ACC112 (cell line): Measurements from ENCODE around the gene PTPRG.

ENCODE experiments used
- H2AFZ ChIP-seq: fragments of 200-600 bp; sonication (generic); one replicate; pipeline ENCODE4 v1.6.0; 2017; ENCODE audit warnings: antibody characterized with exemption, low read length; ENCODE audit not compliant: unreplicated experiment
- H3K27ac ChIP-seq: fragments of 200-600 bp; sonication (generic); 2 replicates; pipeline ENCODE4 v1.5.1; 2014; ENCODE audit warnings: low read depth, mild to moderate bottlenecking, antibody characterized with exemption, low read length, moderate library complexity
- H3K27me3 ChIP-seq: fragments of 200-600 bp; sonication (generic); 2 replicates; pipeline ENCODE4 v1.6.1; 2014; ENCODE audit warnings: mild to moderate bottlenecking, antibody characterized with exemption, low read length, moderate library complexity, mixed read lengths; ENCODE audit not compliant: insufficient read depth
- H3K36me3 ChIP-seq: fragments of 200-600 bp; sonication (generic); 2 replicates; pipeline ENCODE4 v1.6.1; 2016; ENCODE audit warnings: mild to moderate bottlenecking, antibody characterized with exemption, low read length, moderate library complexity, mixed read lengths; ENCODE audit not compliant: insufficient read depth
- H3K4me1 ChIP-seq: fragments of 200-600 bp; sonication (generic); one replicate; pipeline ENCODE4 v1.6.1; 2016; ENCODE audit warnings: low read length, mixed read lengths; ENCODE audit not compliant: insufficient read depth, unreplicated experiment, control insufficient read depth
- H3K4me3 ChIP-seq: fragments of 200-600 bp; sonication (generic); 2 replicates; pipeline ENCODE4 v1.5.1; 2014; ENCODE audit warnings: mild to moderate bottlenecking, low read depth, low read length
- H3K79me2 ChIP-seq: fragments of 200-600 bp; sonication (generic); one replicate; pipeline ENCODE4 v1.6.0; 2016; ENCODE audit warnings: low read length; ENCODE audit not compliant: control insufficient read depth, unreplicated experiment, insufficient read depth

Gene PTPRG

DNA sequence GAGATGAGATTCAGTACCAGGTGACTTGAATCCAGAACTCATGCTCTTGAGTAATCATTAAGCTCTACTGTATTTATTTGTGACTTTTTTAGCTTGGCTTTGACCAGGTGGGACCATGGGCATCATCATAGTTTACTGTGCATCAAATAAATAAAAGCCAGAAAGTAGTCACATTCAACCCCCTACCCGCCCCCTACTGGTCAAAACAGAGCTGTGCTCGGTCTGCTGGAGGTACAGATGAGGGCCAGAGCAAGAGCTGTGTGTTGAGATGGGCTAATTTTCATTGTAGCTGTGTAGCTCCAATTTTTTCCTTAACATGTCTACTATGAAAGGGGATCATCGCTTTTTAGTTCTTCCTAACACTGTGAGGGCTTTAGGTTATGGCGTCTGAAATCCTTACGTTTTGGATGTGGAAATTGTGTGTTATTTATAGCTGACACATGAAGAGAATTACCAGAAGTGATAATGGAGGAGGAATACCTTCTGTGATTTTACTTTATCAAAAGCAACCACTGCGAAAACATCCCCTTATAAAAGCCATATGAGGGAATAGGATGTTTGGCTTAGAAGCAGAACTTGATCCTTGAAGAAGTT lies 375.1 kb downstream of the PTPRG start:
- H3K79me2 ChIP-seq: no peaks in the 10 kb centered on the region
- no peaks in the 10 kb centered on the region for H3K36me3 ChIP-seq
- no peaks in the 10 kb centered on the region for H3K27me3 ChIP-seq
- H3K4me3 ChIP-seq: no peak overlapping the region
- H2AFZ ChIP-seq: no peak overlapping the region
- H3K27ac ChIP-seq: no peak overlapping the region
- H3K4me1 ChIP-seq: peaks cover 5% of the 10 kb centered on the region

DNA sequence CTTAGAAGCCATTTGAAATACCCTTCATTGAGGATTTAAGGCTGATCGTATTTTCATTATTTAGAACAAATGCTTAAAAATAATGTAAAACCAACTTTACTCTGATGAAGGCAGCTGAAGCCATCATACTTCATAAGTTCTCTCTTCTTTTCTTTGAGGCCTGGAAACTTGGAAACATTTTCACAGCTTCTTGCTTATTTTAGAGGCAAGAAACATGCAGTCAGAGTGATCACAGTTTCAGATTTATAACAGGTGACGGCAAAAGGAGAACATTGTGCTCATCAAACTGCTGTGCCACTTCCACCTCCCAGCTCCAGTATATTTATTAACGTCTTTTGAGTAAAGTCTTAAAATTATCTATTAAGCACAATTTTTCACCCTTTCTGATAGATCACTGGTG lies 376.1 kb downstream of the PTPRG start:
- Histone ChIP-seq H3K79me2 (no peaks in the 10 kb centered on the region), H3K27ac (no peak overlapping the region), H3K36me3 (no peaks in the 10 kb centered on the region), H2AFZ (no peak overlapping the region), H3K4me3 (no peak overlapping the region), H3K27me3 (no peaks in the 10 kb centered on the region), H3K4me1 (peaks cover 5% of the 10 kb centered on the region)

DNA sequence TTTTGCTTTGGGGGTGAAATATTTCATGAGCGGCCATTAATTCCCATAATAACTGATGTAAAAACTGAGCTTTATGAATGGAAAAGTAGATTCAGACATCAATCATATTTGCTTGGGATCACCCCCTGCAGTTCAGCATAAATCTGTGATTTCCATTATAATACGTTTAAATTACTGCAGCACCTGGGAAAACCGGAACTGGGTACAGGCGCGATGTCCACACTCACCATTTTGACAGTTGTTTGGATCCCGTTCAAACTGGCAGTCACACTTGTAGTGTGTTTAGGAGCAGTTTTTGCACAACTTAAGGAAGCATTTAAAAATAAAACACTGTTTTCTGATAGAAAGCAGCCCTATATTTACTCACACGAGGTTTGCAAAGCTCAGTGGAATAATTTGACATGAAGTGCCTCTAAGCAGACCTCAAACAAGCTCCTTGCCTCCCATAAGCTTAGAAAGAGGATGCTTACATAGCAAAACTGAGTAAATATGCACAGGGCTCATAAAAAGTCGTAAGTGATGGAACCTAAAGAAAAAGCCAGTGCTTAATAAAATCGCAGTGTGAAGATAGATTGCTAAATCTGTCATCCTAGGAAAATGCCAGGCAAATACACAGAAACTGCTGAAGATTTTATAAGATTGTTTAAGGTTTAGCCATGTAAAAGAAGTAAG lies 377.6 kb downstream of the PTPRG start:
- H3K4me3 ChIP-seq: no peak overlapping the region
- H3K36me3 ChIP-seq: no peaks in the 10 kb centered on the region
- H2AFZ ChIP-seq: no peak overlapping the region
- H3K4me1 ChIP-seq: peaks cover 5% of the 10 kb centered on the region
- H3K27me3 ChIP-seq: no peaks in the 10 kb centered on the region
- H3K27ac ChIP-seq: no peak overlapping the region
- H3K79me2 ChIP-seq: no peaks in the 10 kb centered on the region

DNA sequence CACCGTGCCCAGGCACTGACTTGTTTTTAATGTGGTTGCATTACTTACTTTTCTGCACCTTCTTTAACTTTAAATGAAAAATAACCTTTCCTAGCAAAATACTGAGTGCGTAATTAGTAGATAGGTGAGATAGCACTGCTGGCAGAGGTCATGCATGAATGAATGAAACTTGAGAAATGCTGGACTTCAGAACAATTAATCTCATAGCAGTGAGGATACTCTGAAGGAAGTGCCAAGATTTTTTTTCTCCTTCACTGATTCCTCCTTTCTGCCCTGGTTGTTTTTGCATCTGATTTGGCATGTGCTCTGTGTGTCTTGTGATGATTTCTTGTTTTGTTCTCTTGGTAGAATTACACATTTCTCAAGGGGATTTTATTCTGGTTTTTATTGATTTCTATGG lies 378.9 kb downstream of the PTPRG start:
- H3K79me2 ChIP-seq: no peaks in the 10 kb centered on the region
- H2AFZ ChIP-seq: no peak overlapping the region
- H3K4me3 ChIP-seq: no peak overlapping the region
- peaks cover 5% of the 10 kb centered on the region for H3K4me1 ChIP-seq
- H3K36me3 ChIP-seq: no peaks in the 10 kb centered on the region
- H3K27me3 ChIP-seq: no peaks in the 10 kb centered on the region
- H3K27ac ChIP-seq: no peak overlapping the region

DNA sequence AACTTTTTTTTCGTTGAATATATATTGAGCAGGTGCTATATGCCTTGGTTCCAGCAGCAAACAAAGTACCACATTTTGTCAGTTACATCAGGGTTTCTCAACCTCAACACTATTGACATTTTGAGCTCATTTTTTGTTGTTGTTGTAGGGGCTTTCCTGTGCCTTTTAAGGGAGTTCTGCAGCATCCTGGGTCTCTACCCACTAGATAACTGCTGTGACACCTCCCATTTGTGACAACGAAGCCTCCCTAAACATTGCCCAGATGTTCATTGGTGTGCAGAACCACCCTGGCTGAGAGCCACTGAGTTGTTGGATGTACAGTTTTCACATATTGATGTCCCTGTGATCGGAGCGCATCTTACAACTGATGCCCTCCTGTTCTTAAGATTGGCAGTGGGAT lies 382.6 kb downstream of the PTPRG start:
- H3K4me1 ChIP-seq: no peaks in the 10 kb centered on the region
- no peak overlapping the region for H3K4me3 ChIP-seq
- H3K27ac ChIP-seq: no peak overlapping the region
- H2AFZ ChIP-seq: no peak overlapping the region
- no peaks in the 10 kb centered on the region for H3K79me2 ChIP-seq
- H3K27me3 ChIP-seq: no peaks in the 10 kb centered on the region
- no peaks in the 10 kb centered on the region for H3K36me3 ChIP-seq

DNA sequence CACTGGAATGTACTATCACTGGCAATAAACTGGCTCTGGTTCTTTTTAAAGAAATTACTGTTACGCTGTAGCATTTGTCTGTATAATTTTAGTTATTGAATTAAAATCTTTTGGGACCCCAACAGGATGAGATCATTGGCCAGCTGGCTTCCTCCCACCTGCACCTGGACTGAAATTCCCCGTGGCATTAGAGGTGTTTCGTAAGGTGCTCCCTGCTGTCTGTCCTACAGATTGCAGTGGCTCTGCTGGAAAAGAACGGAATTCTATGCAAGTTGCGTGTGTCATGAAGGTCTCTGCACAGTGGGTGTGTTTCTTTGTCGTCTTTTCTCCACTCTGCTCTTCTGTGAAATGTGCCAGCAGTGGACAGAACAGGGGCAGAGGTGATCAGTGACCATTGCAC lies 383.4 kb downstream of the PTPRG start:
- Histone ChIP-seq H3K4me1 (no peaks in the 10 kb centered on the region), H3K27ac (no peak overlapping the region), H3K36me3 (no peaks in the 10 kb centered on the region), H3K4me3 (no peak overlapping the region), H3K27me3 (no peaks in the 10 kb centered on the region), H2AFZ (no peak overlapping the region), H3K79me2 (no peaks in the 10 kb centered on the region)

DNA sequence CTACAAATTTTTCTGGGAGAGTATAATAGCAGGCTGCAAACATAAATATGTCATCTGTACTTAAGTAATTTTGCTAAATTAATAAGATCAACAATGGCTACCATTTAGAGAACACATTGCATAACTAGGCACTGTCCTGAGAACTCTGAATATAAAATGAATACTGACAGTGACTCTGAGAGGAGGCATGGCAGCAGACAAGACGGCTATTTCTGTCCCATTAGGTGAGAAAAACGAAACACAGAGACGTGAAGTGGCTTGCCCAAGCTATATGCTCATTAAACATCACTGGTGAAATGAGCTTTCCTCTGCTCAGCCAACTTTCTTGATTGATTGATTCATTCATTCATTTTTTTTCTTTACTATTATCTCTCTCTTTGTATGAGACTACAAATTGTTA lies 384.3 kb downstream of the PTPRG start:
- Histone ChIP-seq H2AFZ (no peak overlapping the region), H3K27ac (no peak overlapping the region), H3K27me3 (no peaks in the 10 kb centered on the region), H3K79me2 (no peaks in the 10 kb centered on the region), H3K4me3 (no peak overlapping the region), H3K36me3 (no peaks in the 10 kb centered on the region), H3K4me1 (no peaks in the 10 kb centered on the region)

DNA sequence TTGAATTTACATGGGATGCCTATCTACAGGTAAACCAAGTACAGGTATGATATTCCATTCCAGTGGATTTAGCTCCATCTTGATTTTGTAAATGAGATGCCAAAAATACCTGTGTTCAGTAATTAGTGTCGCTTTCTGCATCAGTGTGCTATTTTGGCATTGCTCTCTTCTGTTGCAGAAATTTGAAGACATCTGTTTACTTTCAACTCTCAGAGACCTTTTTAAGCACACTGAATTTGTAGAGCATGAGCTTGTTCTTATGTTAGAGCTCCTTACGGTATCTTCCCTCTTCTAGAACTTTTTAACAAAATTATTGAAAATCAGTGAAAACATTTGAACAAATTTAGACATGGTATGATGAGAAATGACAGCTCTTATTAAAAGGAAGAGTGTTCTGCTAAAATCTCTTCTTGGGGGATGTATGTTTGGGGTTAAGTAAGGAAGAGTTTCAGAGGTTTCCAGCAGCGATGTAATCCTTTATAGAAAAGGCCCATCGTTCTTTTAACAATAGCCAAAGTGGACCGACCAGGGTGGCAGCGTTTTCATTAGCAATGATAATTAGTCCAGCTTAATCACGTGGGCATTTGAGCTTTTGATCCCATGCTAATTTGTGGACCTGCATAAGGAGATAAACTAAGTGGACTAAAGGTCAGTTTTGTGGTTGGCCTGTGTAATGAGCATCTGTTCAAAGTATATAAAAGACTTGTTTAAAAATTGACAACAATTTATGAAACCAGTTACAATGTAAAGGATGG lies 385.4 kb downstream of the PTPRG start:
- no peaks in the 10 kb centered on the region for H3K4me1 ChIP-seq

DNA sequence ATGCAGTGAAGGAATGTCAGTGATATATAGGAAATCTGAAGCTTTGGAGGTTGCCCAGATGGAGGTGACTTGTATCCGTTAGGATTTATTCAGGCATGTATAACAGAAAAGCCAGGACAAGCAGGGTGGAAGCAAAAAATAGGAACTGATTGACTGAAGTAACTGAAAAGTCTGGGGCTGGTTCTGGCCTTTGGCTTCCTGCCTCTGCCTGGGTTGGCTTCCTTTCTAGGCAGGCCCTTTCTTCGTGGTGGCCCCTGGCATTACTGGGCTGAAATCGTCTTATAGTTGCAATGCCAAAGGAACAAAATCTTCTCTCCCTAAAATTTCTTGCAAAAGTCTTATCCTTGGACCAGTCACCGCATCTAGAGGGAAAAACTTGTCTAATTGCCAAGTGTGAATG lies 386.1 kb downstream of the PTPRG start:
- Histone ChIP-seq H2AFZ (no peak overlapping the region), H3K27ac (no peak overlapping the region), H3K27me3 (no peaks in the 10 kb centered on the region), H3K79me2 (no peaks in the 10 kb centered on the region), H3K4me1 (no peaks in the 10 kb centered on the region), H3K36me3 (no peaks in the 10 kb centered on the region), H3K4me3 (no peak overlapping the region)

More for the DNA sequence above, 385.4 kb downstream of the PTPRG start:
- H3K79me2 ChIP-seq: no peaks in the 10 kb centered on the region
- no peaks in the 10 kb centered on the region for H3K36me3 ChIP-seq
- H2AFZ ChIP-seq: no peak overlapping the region
- no peaks in the 10 kb centered on the region for H3K27me3 ChIP-seq
- H3K27ac ChIP-seq: no peak overlapping the region
- H3K4me3 ChIP-seq: no peak overlapping the region

DNA sequence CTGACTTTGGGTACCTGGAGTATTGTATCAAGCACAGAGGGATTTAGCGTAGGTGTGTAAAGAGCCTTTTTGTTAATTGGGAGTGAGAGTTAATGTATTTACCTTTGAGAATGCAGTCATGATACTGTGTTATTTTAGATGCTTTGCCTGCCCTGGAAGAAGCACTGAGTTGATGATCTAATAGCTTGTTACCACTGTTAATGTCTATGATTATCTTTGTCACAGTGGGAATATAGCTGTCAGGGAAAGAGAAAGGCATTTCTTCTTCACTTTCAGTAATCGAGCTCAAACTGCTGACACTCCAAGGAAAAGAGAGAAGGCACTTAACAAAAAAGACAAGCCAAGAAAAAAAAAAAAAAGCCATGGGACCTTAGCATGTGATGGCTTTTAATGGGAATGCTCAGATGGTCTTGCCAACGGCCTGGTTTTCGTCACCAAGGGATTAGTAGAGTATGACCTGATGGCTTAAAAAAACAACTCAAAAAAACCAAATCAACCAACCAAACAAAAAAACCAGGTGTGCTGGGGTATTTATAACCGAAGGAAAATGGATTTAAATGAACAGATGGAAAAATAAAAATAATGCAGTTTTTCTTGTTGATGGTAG lies 387.4 kb downstream of the PTPRG start:
- Histone ChIP-seq H3K27me3 (no peaks in the 10 kb centered on the region), H3K36me3 (no peaks in the 10 kb centered on the region), H3K4me1 (no peaks in the 10 kb centered on the region), H3K79me2 (no peaks in the 10 kb centered on the region), H3K4me3 (no peak overlapping the region), H2AFZ (no peak overlapping the region), H3K27ac (no peak overlapping the region)
